HG03354 (cell line): ENCODE measurements around the gene RASAL2.
"Not testable (repeated sequence)": the region's sequence is repeated elsewhere in the genome, so short reads cannot be mapped to it uniquely, and the experiment has no call there.

Experiments
- ATAC-seq: cut with Tn5 transposase; IDR thresholded peaks from one replicate; pipeline ENCODE4 v1.9.1; 2021; ENCODE audit warnings: mild to moderate bottlenecking; ENCODE audit not compliant: unreplicated experiment, poor library complexity, severe bottlenecking

RASAL2 gene

DNA sequence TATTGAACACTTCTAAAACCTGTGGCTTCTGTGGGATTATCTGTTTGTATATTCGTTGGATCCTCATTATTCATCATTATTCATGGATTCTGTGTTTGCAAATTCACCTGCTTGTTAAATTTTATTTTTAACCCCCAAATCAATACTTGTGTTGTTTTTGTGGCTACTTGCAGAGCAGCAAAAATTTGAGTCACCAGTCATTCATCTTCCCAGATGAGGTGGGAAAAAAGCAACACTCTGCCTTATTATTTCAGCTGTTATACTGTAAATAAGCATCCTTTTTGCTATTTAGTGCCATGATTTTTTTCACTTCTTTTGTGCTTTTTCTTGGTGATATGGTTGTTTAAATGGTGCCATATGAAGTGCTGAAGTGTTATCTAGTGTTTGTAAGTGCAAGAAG lies 56.7 kb downstream of the RASAL2 start:
- no peak for ATAC-seq

DNA sequence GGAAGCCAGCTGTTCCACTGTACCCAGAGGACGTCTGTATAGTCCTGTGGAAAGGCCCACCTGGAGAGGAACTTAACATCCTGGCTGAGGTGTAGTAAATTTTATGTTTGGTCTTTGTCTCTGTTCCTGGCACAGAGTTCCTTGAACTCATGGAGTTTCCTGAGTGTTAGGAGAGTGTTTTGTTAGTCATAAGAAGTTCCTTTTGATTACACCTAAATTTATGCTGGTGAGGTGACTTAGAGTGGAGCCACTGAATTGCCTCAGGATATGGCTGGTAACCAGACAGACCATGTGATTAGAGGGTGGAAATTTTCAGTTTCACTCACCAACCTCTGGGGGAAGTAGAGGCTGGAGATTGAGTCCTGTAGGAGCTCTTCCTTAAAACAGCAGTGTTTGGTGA lies 57.9 kb downstream of the RASAL2 start:
- ATAC-seq: no peak

DNA sequence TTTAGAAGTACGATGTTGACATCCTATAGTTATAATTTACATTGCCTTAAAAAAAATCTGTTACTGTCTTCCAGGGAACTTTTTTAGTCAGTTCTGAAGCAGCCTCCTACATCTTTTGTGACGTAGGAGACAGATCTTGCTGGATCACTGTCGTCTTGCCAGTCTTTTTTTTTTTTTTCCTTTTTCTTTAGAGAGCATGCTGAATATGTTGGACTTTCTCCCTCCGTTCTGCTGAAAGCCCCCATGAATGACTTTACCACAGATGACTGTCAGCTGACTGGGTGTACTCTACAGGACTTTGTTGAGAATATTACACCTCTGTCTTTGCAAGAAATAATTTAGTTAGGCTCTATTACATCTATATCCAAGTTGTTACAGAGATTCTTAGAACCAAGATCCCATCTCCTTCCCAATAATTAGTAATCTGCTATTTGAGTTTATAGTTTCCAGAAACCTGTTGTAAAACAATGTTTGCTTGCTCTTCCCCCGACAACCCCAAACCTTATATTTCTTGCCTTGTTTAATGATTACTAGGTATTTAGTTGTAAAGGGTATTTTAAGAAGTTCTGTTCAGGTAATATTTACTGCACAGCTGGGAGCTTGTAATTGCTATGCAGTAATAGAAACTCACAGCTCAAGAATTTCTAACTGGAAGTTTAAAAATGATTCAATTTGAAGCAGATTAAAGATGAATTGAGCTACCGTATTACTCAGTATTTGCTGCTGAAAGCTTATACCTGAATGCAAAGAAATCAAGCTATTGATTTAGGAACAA lies 61.8 kb downstream of the RASAL2 start:
- no peak for ATAC-seq

DNA sequence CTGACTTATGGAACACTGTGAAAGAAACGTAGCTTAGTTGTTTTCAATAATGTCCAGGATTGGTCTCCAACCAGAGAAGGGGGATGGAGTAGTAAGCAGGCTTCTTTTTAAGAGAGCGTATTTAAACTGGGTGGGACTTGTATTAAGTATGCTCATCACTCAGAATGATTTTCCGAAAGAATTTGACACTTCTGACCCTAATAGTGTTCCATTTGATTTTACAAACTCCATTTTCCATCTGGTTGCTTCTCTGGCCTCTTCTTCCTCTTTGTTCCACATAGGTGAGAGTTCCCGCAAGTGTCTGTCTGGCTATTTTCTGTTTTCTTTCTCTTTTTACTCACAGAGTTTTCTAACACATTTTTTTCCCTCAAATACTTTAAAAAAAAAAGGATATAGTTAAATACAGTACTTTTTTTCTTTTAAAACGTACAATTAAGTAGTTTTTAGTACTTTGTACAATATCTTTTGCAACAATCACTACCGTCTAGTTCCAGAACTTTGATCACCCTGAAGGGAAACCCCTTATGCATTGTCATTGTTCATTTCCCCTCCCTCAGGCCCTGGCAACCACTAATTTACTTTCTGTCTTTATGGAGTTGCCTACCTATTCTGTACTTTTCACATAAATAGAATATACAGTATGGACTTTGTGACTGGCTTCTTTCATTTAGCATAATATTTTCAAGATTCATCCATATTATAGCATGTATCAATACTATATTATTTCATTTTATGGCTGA lies 67.0 kb downstream of the RASAL2 start:
- ATAC-seq: no peak

DNA sequence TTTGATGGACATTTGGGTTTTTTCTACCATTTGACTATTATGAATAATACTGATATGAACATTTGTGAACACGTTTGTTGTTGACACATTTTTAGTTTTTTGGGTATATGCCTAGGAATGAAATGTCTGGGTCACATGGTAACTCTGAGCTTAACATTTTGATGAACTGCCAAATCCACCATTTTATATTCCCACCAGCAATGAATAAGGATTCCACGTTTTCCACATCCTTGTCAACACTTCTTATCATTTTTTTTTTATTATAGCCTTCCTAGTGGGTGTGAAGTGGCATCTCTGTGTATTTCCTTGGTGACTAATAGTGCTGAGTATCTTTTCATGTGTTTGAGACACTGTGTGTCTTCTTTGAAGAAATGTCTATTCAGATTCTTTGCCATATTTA lies 67.6 kb downstream of the RASAL2 start:
- ATAC-seq: no peak

DNA sequence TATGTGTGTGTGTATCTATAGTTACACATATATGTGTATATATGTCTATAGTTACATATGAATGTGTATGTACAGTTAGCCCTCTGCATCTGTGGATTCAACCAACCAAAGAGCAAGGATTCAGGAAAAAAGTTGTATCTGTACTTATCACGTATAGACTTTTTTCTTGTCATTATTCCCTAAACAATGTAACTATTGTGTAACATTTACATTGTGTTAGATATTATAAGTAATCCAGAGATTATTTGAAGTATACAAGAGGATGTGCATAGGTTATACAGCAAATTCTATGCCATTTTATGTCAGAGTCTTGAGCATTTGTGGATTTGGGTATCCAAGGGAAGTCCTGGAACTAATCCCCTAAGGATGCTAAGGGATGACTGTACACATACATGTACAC lies 71.3 kb downstream of the RASAL2 start:
- ATAC-seq: no peak

DNA sequence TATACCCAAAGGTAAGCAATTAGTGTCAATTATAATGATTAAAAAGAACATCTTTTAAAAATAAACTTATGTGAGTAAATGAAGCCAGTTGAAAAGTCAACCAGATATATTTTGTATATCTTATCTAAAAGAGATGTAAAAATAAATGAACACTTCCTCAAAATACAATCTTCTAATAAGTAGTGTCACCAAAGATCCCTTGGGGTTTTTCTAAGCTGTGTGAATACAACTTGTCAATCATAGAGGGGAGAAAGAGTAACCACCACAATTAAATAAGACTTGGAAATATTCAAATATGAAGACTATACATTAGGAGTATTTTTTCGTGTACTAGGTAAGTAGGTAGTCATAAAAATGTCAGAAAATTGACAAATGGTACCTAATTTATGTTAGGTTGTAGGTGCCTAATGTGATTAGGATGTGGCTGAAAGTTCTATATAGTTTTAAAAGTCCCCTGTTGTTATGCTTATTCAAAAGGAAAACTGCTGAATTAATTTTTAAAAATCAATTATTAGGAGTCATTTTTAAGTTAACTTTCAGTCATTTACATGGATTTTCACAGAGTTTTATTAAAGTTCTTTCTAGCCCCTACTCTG lies 72.6 kb downstream of the RASAL2 start:
- no peak for ATAC-seq

DNA sequence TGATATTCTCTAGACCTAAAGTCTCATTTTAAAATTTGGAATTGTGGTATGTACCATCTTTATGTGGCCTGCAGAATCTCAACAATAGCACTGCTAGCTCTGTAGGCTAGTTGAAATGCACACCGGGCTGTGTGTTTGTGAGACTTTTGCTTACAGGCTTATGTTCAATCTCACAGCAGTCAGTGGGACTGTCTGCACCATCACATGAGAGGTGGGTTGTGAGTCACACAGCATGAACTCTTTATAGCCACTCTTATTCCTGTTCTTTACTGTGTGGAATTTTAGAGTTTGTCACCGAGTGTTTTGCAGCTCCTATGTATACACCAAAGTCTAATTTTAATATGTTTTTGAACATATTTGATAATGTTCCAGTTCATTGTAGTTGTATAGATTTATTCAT lies 74.6 kb downstream of the RASAL2 start:
- no peak for ATAC-seq

DNA sequence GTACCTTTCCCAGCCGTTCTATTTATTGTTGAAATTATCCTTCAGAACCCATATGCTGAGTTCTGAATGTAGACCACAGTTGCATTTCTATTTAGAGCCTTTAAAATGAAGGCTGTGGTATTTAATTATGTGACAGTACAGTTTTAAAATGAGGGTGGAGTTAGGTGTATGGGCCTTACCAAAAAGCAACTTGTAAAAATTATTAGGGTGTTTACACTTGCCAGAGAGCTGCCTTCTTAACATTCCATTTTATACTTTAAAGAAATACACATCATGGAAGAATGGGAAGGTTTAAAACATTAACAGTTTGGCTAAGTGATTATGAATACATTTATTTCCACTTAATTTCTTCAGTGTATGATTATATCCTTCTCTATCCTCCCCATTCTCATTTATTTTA lies 75.7 kb downstream of the RASAL2 start:
- no peak for ATAC-seq

DNA sequence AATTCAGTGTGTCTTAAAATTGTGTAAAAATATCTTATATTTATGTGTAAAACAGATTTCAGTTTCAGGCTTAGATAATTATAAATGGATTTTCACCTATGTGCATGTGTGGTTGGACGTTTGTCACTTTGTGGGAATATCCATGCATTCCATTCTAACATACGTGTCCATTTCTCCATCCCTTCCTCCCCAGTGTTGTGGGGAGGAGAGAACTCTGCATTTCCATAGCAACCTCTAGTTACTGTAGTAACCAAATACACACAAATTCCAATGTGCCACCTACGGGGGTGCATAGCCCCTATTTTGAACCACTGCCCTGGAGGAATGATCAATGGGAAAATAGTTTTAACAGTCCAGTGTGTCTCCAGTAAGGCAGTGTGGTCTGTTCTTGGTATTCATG lies 79.0 kb downstream of the RASAL2 start:
- ATAC-seq: no peak

DNA sequence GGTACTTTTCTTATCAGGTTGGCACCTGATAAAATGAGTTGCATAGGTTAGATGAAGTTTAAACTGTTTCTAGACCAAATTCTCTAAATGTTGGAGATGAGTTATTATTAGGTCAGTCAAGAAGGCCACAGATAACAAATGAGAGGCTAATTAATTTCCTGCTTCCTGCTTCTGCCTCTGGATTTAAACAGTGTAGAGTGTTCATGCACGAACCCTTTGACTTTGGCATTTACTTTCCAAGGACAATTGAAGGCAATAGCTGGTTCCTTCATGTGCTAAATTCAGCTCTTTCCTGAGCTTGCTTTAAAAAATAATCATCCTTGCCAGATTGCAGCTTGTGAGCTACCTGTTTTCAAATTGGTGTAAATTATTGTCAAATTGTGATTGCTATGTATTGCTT lies 80.6 kb downstream of the RASAL2 start:
- no peak for ATAC-seq

DNA sequence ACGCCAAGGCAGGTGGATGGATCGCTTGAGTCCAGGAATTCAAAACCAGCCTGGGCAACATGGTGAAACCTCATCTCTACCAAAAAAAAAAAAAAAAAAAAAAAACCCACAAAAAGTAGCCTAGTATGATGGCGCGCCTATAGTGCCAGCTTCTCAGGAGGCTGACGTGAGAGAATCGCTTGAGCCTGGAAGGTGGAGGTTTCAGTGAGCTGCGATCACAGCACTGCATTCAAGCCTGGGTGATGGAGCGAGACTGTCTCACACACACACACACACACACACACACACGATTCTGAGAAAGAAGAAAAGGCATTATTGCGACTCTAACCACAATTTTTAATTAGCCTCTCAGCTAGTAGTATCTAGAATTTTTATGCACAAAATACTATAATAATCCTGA lies 86.5 kb downstream of the RASAL2 start:
- ATAC-seq: no peak

DNA sequence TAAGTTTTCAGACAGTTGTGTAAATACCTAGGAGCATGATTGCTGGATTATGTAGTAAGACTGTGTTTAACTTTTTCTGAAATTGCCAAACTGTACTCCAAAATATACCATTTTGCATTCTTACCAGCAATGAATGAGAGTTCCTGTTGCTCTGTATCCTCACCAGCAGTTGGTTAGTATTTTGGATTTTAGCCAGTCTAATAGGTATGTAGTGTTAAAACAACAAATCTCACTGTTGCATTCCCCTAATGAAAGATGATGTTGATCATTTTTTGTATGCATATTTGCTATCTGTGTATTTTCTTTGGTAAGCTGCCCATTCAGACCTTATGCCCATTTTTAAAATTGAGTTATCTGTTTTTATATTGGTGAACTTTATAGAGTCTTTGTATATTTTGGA lies 89.9 kb downstream of the RASAL2 start:
- no peak for ATAC-seq

DNA sequence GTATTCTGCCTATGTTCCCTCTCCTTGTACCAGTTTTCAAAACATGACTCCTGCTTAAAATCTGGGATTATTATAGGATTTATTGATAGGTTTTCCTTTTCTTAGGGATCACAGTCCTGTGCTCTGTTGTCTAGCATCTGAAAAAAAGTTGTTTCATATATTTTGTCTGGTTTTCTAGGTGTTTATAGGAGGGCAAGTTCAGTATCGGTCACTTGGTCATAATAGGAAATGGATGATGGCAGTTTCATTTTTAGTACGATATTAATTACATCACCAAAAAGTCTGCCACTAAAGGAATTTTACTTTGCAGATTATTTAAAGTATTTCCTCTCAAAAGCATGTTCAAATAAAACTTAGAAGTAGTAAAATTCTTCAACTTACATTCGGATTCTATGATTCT lies 94.4 kb downstream of the RASAL2 start:
- no peak for ATAC-seq

DNA sequence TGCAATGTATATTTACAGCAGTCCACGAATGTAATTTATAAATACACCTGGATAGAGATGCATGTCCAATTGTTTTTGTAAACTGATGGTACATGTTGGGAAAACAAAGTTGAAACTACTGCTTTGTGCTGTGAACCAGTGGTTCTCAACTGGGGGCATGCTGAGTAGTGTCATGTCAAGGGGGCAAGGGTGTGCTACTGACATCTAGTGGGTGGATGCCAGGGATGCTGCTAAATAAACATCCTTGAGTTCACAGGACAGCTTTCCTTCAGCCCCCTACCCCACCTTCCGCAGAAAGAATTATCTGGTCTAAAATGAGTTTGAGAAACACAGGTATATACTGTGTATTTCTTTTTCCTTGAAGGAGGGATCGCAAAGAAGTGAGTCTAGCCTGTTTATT lies 95.9 kb downstream of the RASAL2 start:
- peak; percentile 83 for ATAC-seq

DNA sequence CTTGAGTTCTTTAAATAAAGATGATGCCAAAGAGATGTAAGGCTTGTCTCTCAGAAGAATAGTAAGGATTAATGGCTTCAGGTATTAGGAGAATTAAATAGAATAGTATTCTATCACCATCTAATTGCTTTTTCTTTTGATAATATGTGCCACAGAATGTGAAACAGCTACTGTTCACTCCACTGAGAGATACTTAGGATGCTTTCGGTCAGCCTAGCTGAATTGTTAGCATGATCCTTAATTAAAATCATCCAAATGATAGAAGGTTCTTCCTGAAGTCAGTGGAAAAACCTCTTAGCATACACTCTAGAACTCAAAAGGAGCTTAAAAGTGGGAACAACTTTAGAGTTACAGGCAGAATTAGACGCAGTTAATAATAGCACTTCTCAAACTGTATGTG lies 97.0 kb downstream of the RASAL2 start:
- ATAC-seq: no peak

DNA sequence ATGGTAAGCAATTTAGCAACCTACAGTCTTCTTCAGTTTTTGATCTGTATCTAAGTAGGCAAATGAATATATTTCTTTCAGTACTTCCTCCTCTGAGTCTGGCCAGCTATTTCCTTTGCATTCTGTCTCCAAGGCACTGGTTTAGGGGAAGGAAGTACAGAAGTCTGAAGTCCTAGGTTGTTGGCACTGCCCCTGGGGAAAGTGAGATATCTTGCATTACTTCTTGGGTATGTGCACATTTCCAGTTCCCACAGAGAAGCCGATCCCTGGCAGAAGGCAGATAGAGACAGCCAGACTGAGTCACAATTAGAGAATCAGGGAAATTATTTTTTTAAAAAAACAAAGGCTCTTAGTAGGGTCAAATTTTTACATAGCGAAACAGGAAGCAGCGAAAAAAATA lies 98.8 kb downstream of the RASAL2 start:
- ATAC-seq: no peak

DNA sequence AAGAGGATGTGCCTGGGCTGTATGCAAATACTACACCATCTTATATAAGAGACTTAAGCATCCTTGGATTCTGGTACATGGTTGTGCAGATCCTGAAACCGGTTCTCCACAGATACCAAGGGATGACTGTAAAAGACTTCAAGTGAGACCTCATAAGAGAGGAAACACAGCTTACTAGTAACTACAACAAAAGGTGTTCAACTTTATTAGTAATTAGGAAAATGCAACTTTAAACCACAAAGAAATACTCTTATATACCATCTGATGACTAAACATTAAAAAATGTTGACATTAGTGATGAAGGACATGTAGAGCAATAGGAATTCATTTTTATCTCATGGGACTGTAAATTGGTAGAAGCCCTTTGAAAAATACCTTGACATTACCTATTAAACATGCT lies 102.7 kb downstream of the RASAL2 start:
- ATAC-seq: no peak

DNA sequence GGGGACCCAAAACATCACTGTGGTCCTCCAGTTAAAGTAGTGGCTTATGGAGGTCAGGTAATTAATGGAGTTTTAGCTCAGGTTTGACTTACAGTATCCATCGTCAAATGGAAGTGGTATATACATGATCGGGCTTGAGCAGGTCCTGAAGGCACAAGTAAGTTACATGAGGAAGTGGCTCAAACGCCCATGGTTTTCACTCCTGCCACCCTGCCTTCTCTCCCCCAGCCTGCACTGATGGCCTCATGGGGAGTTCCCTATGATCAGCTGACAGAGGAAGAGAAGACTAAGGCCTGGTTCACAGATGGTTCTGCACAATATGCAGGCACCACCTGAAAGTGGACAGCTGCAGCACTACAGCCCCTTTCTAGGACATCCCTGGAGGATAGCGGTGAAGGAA lies 108.2 kb downstream of the RASAL2 start:
- not testable (repeated sequence) for ATAC-seq

DNA sequence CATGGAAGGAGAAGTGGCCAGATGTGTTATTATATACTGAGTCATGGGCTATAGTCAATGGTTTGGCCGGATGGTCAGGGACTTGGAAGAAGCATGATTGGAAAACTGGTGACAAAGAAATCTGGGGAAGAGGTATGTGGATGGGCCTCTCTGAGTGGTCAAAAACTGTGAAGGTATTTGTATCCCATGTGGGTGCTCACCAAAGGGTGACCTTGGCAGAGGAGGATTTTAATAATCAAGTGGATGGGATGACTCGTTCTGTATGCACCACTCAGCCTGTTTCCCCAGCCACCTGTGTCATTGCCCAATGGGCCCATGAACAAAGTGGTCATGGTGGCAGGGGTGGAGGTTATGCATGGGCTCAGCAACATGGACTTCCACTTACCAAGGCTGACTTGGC lies 108.6 kb downstream of the RASAL2 start:
- ATAC-seq: not testable (repeated sequence)

DNA sequence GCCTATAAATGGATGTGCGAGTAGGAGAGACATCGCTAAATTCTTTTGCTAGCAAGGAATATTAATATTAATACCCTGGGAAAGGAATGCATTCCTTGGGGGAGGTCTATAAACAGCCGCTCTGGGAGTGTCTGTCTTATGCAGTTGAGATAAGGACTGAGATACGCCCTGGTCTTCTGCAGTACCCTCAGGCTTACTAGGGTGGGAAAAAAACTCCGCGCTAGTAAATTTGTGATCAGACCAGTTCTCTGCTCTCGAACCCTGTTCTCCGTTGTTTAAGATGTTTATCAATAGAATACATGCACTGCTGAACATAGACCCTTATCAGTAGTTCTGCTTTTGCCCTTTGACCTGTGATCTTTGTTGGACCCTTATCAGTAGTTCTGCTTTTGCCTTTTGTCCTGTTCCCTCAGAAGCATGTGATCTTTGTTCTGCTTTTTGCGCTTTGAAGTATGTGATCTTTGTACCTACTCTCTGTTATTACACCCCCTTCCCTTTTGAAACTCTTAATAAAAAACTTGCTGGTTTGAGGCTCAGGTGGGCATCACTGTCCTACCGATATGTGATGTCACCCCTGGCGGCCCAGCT lies 114.5 kb downstream of the RASAL2 start:
- not testable (repeated sequence) for ATAC-seq
